Tongue (tissue), 2 donors: ENCODE measurements around the gene PXN. TPM values are rescaled to one million over a fixed set of nuclear protein-coding genes. Genes with fewer than 3 reads are reported as not detected.
"Not testable (repeated sequence)": the region's sequence is repeated elsewhere in the genome, so short reads cannot be mapped to it uniquely, and the experiment has no call there.

Experiments
- DNase-seq: peaks from one replicate; pipeline ENCODE4 v3.0.0-alpha.2; 2015
- total RNA-seq: library from RNA; depleted of rRNA; stranded (reverse); fragments of >200 nt; gene quantifications from one replicate; pipeline ENCODE4 v1.2.3, GENCODE V29; 2014

Gene PXN
- total RNA-seq, 1 donor from 2014 or later = 59.2 TPM

GRCh38 chr12:120209851-120210250, 55.7 kb downstream of the PXN start:
- no peak for DNase-seq

GRCh38 chr12:120207227-120207626, 58.3 kb downstream of the PXN start:
- DNase-seq = no peak

- DNase-seq = not testable (repeated sequence)
Measured at GRCh38 chr12:120206781-120207180, 58.7 kb downstream of the PXN start.

- DNase-seq = no peak
Measured at GRCh38 chr12:120206228-120206627, 59.3 kb downstream of the PXN start.

- DNase-seq = no peak
Measured at GRCh38 chr12:120204171-120204570, 61.4 kb downstream of the PXN start.

GRCh38 chr12:120200364-120200800, 65.1 kb downstream of the PXN start:
- DNase-seq = no peak

GRCh38 chr12:120199595-120200306, 65.8 kb downstream of the PXN start:
- peak; percentile 52 for DNase-seq

GRCh38 chr12:120199025-120199424, 66.5 kb downstream of the PXN start:
- DNase-seq = no peak

GRCh38 chr12:120197542-120197887, 68.0 kb downstream of the PXN start:
- no peak for DNase-seq

GRCh38 chr12:120196817-120197541, 68.6 kb downstream of the PXN start:
- not testable (repeated sequence) for DNase-seq

GRCh38 chr12:120196363-120196762, 69.2 kb downstream of the PXN start:
- DNase-seq = no peak

GRCh38 chr12:120194534-120195395, 70.8 kb downstream of the PXN start, which contains the start of gene GCN1:
Gene GCN1 (minus strand): TSS chr12:120194715. CDS start chr12:120194697, 18 bp downstream.
- peak; percentile 89 for DNase-seq

- DNase-seq = no peak
Measured at GRCh38 chr12:120194226-120194533, 71.3 kb downstream of the PXN start.

GRCh38 chr12:120193286-120193685, 72.2 kb downstream of the PXN start:
- DNase-seq = not testable (repeated sequence)

- no peak for DNase-seq
Measured at GRCh38 chr12:120190985-120191480, 74.5 kb downstream of the PXN start.

- no peak for DNase-seq
Measured at GRCh38 chr12:120190386-120190785, 75.1 kb downstream of the PXN start.

GRCh38 chr12:120186654-120187053, 78.9 kb downstream of the PXN start:
- DNase-seq = no peak

- DNase-seq = no peak
Measured at GRCh38 chr12:120183211-120183631, 82.3 kb downstream of the PXN start.

- no peak for DNase-seq
Measured at GRCh38 chr12:120181991-120182631, 83.4 kb downstream of the PXN start.

- DNase-seq = no peak
Measured at GRCh38 chr12:120180975-120181374, 84.6 kb downstream of the PXN start.

GRCh38 chr12:120175537-120175936, 90.0 kb downstream of the PXN start:
- no peak for DNase-seq

GRCh38 chr12:120175062-120175461, 90.5 kb downstream of the PXN start:
- no peak for DNase-seq
